ENCODE data around the gene THAP4.

Gene THAP4

DNA sequence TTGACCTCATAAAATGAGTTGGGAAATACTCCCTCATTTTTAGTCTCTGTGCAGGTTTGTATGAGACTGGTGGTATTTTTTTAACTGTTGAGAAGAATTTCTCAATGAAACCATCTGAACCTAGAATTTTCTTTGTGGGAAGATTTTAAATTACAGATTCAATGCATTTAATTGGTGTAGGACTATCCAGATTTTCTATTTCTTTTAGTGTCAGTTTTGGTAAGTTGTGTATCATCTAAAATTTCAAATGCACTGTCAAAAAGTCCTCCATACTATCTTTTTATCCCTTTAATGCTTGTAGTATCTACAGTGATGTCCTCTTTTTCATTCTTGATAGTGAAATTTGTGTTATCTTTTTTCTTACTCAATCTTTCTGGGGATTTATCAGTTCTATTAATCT is 80.2 kb downstream of the THAP4 start:
- TF ChIP-seq JUND (IDR thresholded peaks at IDR 0.05; ENCODE audit: low read depth), result no peak
- in situ Hi-C loops (cut with HindIII; ENCODE audit: low pct_unique_long_range_greater_than_20kb, low sequenced_read_pairs), result no loop called here
- no peak for DNase-seq (ENCODE audit: low read depth in 1 of 2, low spot score in 1 of 2)

- TF ChIP-seq JUND (IDR thresholded peaks at IDR 0.05; ENCODE audit: low read depth), result no peak
- in situ Hi-C loops (cut with HindIII; ENCODE audit: low pct_unique_long_range_greater_than_20kb, low sequenced_read_pairs), result no loop called here
- peak in 1 of 2 experiments; percentile 56 for DNase-seq (ENCODE audit: low read depth in 1 of 2, low spot score in 1 of 2)
Observed at GRCh38 chr2:241555711-241556110, 81.2 kb downstream of the THAP4 start.

- in situ Hi-C loops (cut with HindIII; ENCODE audit: low pct_unique_long_range_greater_than_20kb, low sequenced_read_pairs), result no loop called here
- no peak for TF ChIP-seq JUND (IDR thresholded peaks at IDR 0.05; ENCODE audit: low read depth)
- no peak for DNase-seq (ENCODE audit: low read depth in 1 of 2, low spot score in 1 of 2)
Observed at GRCh38 chr2:241554610-241555322, 82.2 kb downstream of the THAP4 start.

DNA sequence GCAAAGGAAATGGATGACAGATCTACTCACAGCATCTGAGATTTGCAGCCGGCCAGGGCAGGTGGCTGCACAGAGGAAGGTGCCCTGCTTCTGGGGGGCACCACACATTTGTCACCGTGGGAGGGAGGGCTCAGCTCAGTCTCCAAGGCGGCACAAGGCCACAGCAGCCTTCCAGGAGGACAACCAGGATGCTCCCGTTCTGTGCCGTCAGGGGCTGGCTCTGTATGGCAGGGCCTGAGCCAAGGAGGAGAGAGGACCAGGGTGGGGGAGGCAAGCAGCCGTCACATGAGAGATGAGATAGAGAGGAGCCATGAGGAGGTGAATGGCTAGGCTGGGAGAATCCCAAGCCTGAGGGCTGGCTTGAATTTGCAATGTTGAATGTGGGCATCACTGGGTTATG is 83.0 kb downstream of the THAP4 start:
- no peak for TF ChIP-seq JUND (IDR thresholded peaks at IDR 0.05; ENCODE audit: low read depth)
- DNase-seq (ENCODE audit: low read depth in 1 of 2, low spot score in 1 of 2), result no peak
- in situ Hi-C loops (cut with HindIII; ENCODE audit: low pct_unique_long_range_greater_than_20kb, low sequenced_read_pairs), result no loop called here

DNA sequence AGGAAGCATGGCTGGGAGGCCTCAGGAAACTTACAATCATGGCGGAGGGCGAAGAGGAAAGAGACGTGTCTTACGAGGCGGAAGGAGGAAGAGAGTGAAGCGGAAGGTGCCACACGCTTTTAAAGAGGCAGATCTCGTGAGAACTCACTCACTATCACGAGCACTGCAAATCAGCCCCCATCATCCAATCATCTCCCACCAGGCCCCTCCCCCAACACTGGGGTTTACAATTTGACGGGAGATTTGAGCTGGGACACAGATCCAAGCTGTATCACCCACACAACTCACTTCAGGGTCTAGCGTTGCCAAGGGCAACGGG is 83.5 kb downstream of the THAP4 start:
- DNase-seq (ENCODE audit: low read depth in 1 of 2, low spot score in 1 of 2), result no peak
- in situ Hi-C loops (cut with HindIII; ENCODE audit: low pct_unique_long_range_greater_than_20kb, low sequenced_read_pairs), result no loop called here
- TF ChIP-seq JUND (IDR thresholded peaks at IDR 0.05; ENCODE audit: low read depth), result no peak

DNA sequence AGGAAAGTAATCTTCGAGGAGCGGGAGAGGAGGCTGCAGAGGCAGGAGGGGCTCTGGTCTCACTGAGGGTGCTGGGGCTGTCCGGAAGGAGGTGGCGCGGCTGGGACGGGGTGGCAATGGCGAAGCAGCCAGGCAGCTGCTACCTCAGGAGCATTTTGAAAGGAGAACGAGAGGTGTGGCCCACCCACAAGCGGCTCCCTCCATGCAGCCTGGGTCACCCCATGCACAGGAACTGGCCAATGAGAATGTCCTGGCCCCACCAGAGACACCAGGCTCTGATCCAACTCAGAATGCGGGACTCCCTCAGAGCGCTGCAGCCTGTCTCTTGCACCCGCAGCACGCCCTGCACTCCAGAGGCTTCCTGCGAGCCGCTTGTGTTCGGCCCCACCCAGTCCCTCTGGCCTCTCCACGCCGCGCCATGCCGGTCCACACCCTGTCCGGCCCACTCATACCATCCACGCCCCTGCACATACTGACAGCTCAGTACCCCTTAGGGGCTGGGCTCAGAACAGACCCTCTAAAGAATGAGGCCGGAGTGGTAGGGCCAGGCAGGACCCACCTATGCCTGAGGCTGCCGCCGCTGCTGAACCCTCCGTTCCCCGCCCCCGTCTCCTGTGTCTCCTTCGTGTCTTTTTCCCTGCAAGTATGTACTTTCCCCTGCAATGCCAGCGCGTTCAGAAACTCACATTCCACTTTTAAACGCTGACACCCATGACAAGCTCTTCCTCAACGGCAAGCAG is 84.8 kb downstream of the THAP4 start:
- TF ChIP-seq JUND (IDR thresholded peaks at IDR 0.05; ENCODE audit: low read depth), result no peak
- in situ Hi-C loops (cut with HindIII; ENCODE audit: low pct_unique_long_range_greater_than_20kb, low sequenced_read_pairs), result no loop called here
- no peak for DNase-seq (ENCODE audit: low read depth in 1 of 2, low spot score in 1 of 2)

GRCh38 chr2:241551599-241551997 is 85.4 kb downstream of the THAP4 start:
- no peak for DNase-seq (ENCODE audit: low read depth in 1 of 2, low spot score in 1 of 2)
- TF ChIP-seq JUND (IDR thresholded peaks at IDR 0.05; ENCODE audit: low read depth), result no peak
- in situ Hi-C loops (cut with HindIII; ENCODE audit: low pct_unique_long_range_greater_than_20kb, low sequenced_read_pairs), result no loop called here

GRCh38 chr2:241550616-241551580 is 86.1 kb downstream of the THAP4 start:
- in situ Hi-C loops (cut with HindIII; ENCODE audit: low pct_unique_long_range_greater_than_20kb, low sequenced_read_pairs), result no loop called here
- TF ChIP-seq JUND (IDR thresholded peaks at IDR 0.05; ENCODE audit: low read depth), result no peak
- DNase-seq (ENCODE audit: low read depth in 1 of 2, low spot score in 1 of 2), result no peak

DNA sequence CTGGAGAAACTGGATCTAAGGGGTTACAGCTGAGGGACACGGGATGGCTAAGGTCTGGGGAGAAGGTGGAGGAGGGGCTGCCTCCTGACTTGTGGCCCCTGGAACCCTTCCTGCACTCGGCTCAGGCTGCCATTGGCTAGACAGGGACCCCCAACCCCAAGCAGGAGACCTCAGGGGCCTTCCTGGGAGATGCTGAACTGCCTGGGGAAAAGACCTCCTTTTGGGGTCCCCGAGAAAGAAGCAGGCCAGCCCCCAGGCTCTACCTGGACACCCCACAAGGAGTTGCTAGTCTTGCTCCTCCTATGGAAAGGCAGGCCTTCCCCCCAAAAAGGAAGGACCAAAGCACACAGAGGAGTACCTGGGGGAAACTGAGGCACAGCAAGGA is 88.5 kb downstream of the THAP4 start:
- in situ Hi-C loops (cut with HindIII; ENCODE audit: low pct_unique_long_range_greater_than_20kb, low sequenced_read_pairs), result no loop called here
- no peak for TF ChIP-seq JUND (IDR thresholded peaks at IDR 0.05; ENCODE audit: low read depth)
- no peak for DNase-seq (ENCODE audit: low read depth in 1 of 2, low spot score in 1 of 2)

DNA sequence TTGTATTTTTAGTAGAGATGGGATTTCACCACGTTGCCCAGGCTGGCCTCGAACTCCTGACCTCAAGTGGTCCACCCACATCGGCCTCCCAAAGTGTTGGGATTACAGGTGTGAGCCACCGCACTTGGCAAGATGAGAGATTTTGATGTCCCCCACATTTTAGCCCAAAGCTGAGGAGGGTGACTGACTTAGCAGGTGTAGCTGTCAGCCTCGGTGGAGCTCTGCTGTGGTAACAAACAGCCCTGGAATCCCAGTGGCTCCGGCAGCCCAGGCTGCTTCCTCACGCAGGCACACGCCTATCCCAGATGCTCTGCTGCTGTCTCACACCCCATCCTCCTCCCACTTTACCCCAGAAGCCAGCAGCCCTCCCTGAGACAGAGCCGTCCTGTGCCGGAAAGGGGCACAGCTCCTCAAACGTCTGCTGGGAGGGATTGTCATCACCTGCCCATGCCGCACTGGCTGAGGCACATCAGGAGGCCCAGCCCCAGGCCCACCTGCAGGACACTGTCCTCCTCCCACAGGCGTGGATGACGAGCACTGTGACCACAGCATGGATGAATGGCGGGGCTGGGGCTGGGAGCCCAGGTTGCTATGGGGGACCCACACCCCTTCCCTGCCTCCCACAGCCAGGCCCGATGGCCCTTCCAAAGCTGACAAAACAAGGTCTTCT is 89.0 kb downstream of the THAP4 start:
- no peak for DNase-seq (ENCODE audit: low read depth in 1 of 2, low spot score in 1 of 2)
- in situ Hi-C loops (cut with HindIII; ENCODE audit: low pct_unique_long_range_greater_than_20kb, low sequenced_read_pairs), result no loop called here
- no peak for TF ChIP-seq JUND (IDR thresholded peaks at IDR 0.05; ENCODE audit: low read depth)

GRCh38 chr2:241546771-241547498 is 90.0 kb downstream of the THAP4 start:
- no peak for TF ChIP-seq JUND (IDR thresholded peaks at IDR 0.05; ENCODE audit: low read depth)
- no peak for DNase-seq (ENCODE audit: low read depth in 1 of 2, low spot score in 1 of 2)
- in situ Hi-C loops (cut with HindIII; ENCODE audit: low pct_unique_long_range_greater_than_20kb, low sequenced_read_pairs), result no loop called here

All from T47D (cell line).